RPMI7951 (cell line): ENCODE results near the gene EHMT1. TPM values are rescaled to one million over a fixed set of nuclear protein-coding genes. Genes with fewer than 3 reads are reported as not detected.

Experiments used
- DNase-seq: peaks from one replicate; pipeline ENCODE4 v3.0.0-alpha.2; 2012; ENCODE audit warnings: low read depth
- total RNA-seq: library from RNA; depleted of rRNA; stranded (reverse); fragments of >200 nt; shearing (Covaris generic); gene quantifications from 2 replicates; pipeline ENCODE4 v1.2.3, GENCODE V29; 2014

EHMT1 gene
- total RNA-seq, 1 experiment from 2014 or later, result 11.5 TPM

DNA sequence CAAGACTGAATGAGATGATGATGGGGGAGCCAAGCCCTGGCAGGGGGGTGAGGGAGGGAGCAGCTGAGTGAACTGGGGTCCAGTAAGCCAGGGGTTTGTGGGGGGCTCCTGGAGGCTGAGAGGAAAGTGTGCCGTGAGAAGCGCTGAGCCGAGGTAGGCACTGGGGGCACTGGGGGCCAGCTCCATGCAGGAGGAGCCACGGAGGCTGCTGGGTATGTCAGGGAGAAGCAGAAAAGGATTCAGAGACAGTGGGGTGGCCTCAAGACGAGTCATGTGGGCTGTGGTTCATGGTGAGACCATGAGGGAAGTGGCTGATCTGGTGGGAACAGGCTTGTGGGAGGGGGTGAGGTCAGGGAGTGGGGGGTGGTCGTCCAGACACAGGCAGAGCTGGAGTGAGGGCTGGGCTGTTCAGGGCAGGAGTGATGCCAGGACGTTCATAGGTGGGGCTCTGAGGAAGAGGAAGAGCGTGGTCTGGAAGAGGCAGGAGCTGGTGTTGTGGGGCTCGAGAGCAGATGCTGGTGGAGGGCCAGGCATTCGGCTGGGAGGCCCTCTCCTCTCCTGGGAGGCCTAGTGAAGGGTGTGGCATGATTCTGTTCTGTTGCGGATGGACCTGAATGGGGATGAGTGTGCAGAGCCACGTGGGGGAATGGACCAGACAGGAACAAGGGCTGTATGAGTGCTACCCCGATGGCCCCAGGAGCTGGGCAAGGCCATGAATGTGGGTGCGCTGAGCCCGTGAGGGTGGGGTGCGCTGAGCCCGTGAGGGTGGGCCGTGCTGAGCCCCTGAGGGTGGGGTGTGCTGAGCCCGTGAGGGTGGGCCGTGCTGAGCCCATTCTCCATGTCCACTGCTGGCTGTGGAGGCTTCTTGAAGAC, 166.1 kb downstream of the EHMT1 start:
- no peak for DNase-seq

DNA sequence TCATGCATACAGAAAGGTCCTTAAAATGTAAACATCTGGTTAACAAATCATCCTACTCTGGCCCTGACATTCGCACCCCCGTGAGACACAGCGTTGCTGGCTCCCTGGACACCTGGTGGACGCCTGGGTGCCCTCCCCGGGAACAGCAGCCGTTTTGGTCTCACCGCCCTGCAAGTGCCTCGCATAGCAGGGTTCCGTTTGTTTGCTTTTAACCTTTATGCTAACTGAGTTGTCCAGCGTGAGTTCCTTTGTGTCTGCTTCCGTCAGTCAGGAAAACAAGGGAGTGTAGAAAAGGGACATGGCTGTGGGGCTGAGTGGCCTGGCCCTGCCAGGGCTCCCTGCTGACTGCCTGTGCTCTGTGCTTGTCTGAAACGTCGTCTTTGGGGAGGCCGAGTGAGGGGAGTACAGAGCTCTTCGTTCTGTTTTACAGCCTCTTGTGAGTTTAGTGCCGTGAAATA, 166.9 kb downstream of the EHMT1 start:
- no peak for DNase-seq

DNA sequence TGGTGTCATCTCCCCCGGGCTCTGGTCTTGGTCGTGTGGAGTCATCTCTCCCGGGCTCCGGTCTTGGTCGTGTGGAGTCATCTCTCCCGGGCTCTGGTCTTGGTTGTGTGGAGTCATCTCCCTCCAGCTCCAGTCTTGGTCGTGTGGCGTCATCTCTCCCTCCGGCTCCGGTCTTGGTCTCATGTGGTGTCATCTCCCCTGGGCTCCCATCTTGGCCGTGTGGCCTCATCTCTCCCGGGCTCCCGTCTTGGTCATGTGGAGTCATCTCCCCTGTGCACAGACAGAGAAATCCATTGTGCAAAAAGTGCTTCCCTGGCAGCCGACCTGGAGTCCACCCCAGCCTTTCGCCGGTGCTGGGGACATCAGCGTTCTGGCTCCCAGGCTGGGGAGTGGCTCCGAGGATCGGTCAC, 167.7 kb downstream of the EHMT1 start:
- DNase-seq, result peak; percentile 74

DNA sequence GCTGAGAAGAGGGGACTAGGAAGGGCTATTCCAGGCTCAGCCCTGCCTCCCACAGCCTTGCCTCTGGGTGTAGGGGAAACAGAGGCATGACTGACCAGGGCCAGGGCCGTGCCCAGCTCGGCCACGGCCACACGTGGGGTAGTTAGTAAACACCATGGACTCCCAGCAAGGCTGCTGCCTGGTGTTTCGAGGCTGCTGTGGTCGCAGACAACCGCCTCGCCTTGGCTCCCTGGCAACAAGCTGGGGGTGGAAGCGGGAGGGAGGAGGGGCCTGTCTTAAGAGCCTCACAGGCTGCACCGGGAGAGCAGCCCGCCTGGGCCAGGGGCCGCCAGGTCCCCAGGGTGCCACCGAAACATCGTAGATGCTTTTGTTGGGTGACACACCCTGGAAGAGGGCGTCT, 168.6 kb downstream of the EHMT1 start:
- DNase-seq, result no peak

DNA sequence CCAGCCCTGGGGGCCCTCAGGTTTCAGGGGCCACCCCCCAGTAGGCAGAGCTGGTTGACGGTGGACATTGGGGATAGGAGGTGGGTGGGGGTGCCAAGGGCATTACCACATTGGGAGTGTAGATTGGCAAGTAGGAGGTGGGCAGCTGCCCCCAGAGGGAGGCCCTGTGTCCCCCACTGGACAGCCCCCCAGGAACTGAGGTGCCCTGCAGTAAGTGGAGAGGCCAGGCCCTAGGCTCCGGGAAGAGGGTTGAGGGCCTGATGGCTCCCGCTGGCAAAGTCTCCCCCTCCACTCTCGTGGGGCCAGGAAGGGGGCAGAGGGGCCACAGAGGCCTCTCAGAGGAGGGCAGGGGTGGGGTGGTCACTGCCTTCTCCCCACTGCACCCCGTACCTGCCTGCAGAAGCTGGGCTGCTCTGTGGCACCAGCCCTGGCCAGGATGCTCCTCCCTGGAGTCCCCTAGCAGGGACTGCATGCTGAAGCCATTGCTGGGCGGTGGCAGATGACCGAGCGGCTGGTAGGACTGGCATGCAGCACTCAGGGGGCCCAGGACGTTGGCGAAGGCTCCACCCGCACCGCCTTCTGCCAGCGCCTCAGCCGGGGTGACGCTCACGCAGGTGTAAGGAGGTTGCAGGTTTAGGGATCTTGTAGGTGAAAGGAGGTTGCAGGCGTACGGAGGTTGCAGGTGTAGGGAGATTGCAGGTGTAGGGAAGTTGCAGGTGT, 169.1 kb downstream of the EHMT1 start:
- DNase-seq, result no peak

DNA sequence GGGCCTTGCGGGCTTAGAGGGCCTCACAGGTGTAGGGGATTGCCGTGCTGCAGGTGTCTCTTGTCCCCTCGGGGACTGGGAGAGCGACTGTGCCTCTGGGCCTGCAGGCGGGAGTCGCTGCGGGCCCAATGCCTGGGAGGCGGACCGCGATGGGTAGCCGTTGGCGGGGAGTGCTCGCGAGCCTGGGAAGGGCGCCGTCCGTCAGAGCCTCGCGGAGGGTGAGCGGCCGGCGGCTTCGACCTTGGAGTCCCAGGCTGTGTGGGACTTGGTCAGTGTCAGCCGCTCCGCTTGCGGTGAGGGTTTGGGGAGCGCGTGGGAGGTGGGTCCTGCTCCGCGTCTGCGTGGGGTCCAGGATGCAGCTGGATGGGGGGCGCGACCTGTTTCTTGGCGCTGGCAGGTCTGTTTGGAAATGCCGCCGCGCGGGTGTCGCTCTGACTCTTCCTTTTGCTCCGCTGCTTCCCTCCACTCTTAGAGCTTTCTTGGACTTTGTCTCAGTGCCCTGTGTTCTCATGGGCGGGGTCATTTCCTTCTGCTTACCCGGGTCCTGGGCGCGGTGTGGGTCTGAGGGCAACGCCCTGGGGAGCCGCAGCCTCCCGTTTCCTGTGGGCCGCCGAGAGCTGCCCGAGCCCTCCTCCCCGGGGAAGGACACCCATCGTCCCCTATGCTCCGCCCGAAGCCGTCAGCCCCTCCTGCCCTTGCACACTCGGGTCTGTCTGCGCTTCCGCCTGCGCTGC, 169.9 kb downstream of the EHMT1 start:
- no peak for DNase-seq

DNA sequence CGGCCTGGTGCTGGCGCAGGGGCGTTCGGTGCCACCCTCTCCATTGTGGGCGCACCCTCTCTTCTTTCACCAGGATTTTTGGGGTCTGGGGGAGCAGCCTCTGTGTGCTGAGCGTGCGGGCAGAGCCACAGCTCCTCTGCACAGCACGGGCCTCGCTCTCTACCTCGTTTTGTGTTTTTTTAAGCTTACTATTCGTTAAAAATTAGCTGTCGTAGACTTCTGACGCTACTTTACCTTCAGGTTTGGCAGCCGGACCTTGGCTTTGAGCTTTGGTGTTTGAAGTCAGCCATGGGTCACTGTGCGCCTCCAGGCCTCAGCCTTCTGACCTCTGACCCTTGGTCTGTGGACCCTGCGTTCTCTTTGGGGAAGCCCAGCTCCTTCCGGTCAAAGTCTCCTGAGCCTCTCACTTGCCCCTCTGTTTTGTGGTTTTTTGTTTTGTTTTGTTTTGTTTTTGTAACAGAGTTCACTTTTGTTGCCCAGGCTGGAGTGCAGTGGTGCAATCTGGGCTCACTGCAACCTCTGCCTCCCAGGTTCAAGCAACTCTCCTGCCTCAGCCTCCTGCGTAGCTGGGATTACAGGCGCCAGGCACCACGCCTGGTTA, 170.6 kb downstream of the EHMT1 start:
- no peak for DNase-seq

DNA sequence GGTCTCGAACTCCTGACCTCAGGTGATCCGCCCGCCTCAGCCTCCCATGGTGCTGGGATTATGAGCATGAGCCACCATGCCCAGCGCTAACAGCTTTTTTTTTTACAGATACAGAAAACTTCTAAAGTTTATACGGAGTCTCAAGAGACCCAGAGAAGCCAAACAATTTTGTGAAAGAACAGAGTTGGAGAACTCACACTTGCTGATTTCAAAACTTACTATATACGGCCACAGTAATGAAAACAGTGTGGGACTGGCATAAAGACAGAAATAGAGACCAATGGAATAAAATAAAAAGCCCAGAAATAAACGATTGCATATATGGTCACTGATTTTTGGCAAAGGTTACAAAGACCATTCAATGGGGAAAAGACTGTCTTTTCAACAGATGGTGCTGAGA, 173.1 kb downstream of the EHMT1 start:
- DNase-seq, result no peak

DNA sequence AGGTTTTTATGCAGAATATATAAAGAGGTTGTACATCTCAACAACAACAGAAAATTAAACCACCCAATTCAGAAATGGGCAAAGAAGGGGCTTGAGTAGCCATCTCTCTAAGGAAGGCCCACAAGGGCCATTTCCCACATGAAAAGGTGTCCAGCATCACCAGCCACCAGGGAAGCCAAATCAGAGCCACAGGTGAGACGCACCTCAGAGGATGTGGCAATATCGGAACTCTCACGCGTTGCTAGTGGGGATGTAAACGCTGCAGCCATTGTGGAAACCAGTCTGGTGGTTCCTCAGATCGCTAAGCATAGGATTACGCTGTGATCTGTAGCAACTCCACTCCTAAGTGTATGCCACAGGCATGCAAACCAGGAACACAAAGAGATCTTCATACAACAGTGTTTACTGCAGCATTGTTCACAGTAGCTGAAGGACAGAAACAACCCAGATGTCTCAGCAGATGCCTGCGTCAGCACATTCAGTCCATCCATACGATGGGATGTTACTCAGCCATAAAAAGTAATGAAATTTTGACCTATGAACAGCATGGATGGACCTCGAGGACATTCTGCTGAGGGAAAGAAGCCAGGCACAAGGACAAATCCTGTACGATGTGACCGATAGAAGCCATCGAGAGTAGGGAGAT, 174.5 kb downstream of the EHMT1 start:
- no peak for DNase-seq

DNA sequence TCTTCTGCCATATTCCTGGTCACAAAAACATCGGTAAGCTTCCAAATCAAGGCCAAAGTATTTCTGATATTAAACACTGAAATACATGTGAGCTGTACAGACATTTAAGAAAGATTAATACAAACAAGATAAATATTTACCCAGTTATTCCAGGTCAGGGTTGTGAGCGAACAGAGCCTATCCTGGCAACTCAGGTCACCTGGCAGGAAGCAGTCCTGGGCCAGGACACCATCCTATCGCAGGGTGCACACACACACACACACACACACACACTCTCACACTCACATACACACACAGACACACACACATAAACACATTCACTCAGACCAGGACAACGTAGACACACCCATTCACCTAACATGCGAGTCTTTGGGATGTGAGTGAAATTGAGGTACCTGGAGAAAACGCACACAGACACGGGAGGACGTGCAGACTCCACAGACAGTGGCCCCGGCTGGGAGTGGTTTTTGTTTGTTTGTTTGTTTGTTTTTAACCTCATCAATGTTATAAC, 176.4 kb downstream of the EHMT1 start:
- no peak for DNase-seq

DNA sequence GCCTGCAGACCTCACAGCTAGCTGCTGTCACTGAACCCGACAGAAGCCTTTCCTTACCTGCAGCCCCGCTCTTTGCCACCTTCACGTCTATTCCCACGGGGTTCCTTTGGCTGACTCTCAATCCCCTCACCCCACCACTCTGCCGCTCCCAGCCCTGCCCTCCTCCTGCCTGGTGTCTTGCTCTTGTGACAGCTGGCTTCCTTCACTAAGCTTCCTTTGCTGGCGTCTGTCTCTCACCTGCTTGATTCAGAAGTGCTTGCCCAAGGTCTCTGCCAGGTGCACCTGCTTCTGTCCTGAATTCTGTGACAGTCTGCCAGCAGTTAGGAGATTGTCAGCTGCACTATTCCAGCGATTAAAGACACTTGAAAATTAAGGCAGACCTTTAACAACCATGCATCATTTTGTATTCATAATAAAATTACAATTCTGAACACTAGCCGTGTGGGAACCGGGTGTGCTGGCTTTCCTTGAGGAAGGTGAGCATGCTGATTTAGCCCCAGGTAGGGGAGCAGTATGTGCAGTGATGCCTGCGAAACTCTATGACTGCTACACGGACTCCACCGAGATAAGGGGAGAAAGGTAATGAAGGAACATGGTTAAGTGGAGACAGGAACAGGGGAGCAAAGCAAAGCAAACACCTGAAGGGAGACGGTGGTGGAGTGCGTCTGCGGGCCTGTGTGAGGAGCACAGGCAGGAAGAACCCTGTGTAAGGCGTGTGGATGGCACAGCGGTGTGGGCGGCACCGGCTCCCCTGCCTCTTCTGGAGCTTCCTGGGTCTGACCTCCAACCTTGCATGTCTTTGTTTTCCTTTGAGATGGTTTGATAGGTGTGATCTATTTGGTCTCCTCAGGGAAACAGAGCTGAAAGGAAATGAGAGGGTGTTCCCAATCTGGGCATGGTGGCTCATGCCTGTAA, 178.7 kb downstream of the EHMT1 start:
- no peak for DNase-seq

DNA sequence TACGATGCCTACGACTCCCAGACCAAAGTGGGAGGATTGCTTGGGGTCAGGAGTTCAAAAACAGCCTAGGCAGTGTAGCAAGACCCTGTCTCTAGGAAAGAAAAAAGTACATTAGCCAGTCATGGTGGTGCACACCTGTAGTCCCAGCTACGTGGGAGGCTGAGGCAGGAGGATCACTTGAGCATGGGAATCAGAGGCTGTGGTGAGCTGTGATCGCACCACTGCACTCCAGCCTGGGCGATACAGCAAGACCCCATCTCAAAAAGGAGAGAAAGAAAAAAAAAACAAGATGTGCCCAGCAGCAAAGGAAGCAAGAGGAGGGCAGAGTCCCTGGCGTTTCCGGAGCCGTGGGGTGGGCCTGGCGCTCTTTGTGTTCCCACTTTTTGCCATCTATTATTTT, 179.3 kb downstream of the EHMT1 start:
- no peak for DNase-seq

DNA sequence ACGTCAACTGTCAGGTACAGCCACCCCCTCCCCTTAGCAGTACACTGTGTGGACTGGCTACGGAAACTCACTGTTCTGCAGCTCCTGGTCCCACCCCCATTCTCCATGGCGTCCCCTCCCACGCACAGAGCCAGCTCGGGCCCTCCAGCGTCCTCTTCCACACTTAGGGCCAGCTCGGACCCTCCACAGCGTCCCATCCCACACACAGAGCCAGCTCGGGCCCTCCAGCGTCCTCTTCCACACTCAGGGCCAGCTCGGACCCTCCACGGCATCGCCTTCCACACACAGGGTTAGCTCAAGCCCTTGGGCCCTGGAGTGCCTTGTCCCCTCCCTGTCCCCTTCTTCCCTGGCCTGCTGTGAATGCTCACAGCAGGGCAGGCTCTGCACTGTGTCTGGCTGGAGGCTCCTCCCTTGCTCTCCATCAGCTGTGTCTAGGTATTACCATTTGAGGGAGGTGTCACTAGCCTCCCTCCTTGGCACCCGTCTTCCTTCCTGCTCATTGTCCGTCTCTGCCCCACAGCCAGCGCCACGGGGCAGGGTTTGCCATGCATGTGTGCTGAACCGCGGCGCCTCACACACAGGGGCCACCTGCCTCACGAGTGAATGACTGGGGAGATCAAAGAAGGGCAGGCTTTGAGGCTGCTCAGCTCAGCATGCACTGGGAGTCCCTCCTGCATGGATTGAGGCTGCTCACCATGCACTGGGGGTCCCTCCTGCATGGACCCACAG, 180.3 kb downstream of the EHMT1 start:
- DNase-seq, result no peak

DNA sequence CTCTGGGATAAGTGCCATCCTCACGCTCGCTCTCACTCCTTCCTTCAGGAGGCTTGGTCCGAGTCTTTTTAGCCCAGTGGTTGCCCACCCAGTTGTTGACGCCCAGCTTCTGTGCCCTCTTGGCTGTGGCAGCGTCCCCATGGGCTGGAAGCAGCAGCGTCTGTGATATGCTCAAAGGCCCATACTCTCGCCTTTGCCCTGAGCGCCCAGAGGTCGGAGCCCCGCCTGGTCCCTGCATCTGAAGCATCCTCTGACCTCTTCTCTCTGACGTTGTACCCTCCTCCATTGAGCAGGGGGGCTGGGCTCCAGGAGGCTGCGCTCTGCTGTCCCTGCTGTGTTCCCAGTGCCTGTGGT, 180.8 kb downstream of the EHMT1 start:
- no peak for DNase-seq

DNA sequence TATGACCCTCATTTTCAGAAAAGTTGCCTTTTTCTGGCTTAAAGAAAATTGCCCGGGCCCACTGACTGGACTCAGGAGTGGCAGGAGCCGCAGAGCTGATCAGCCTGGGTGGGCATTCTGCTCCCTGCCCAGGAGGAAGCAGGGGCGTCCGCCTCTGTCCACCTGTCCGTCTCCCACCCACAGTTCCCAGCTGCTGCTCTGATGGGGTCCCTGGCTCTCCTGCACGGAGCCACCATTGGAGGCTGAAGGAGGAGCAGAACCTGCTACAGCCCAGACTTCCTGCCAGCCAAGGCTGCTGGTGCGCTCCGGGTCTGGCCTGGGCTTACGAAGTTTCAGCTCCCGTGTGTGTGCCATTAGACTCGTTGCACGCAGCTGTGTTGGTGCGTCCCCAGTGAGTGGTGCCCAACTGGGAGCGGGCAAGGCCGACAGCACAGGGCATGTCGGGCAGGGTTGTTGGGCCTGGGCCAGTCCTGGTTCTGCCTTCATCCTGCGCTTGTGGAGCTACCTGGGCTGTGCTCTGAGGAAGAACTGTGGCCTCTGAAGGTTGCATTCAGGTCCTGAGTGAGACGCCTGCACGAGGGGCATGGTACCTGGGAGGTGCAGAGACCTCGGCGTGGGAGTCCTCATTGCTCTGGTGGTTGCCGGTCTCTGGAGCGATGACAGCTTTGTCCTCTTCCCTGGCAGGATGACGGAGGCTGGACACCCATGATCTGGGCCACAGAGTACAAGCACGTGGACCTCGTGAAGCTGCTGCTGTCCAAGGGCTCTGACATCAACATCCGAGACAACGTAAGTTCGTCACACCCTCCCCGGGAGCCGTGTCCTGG, 181.6 kb downstream of the EHMT1 start:
- no peak for DNase-seq

DNA sequence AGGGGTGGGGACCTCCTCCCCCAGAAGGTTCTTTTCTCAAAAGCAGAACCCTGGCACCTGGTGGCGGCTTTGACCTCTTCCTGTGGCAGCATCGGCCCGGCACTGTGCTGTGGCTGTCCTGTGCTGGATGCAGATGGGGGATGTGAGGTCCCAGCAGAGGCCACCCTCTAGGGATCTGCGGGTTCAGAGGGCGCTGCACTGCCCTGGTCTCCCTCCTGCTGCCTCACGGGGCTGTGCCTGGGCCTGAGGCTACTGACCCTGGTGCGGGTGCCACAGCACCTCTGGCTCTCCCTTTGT, 182.2 kb downstream of the EHMT1 start:
- no peak for DNase-seq

DNA sequence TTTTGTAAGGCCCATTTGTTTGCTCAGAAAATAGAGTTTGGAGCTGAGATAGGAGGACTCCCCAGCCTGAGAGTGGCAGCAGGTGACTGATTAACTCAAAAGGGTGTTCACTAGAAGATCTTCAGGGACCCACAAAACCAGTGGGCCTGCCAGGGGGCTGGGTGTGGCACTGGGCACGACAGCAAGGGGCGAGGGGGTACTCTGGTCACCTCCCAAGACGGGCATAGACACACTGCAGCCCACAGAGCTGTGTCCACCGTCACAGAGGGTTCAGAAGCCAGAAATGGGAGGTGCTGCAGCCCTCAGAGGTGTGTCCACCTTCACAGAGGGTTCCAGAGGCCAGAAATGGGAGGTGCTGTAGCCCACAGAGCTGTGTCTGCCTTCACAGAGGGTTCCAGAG, 183.2 kb downstream of the EHMT1 start:
- DNase-seq, result no peak

DNA sequence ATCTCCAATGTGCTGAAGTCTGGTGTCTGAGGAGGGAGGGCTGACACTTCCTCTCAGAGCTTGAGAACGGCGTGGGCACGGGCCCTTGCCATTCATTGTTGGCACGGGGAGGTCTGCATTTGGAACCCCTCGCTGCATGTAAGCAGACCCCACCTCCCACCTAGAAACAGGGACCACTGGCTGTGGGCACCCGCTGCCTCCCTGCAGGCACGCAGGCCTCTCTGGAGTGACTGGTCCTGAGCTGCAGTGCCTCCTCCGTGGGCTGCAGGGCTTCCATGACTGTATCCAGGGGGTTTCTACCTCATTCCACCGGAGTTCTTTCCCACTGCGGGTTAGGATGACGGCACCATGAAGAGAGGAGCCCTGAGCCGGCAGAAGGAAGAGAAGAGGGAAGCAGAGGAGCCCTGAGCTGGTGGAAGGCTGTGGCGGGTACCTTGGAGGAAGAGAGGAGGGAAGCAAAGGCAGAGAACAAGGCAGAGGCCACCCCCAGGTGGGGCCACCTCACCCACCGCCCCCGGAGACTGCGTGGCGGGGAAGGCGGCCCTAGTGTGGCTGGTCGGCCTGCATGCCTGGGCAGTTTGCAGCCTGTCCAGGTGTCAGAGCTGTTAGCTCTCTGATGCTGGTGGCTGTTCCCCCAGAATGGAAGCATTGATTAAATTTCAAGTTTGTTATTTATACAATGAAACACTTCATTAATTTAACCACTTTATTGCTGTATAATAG, 183.9 kb downstream of the EHMT1 start:
- no peak for DNase-seq
